ENCODE data around the gene IRF3. TPM values are rescaled to one million over a fixed set of nuclear protein-coding genes. Genes with fewer than 3 reads are reported as not detected.

Gene IRF3
- total RNA-seq, 1 experiment from 2014 or later: 181 TPM

- Histone ChIP-seq H3K4me1 (replicated peaks; ENCODE audit: insufficient read depth) (peaks cover 21% of the 10 kb centered on the region), H3K4me3 (no peak overlapping the region), H3K79me2 (ENCODE audit: low read depth) (peaks cover 44% of the 10 kb centered on the region), H3K4me2 (peak overlapping the region; percentile 99), H3F3A (ENCODE audit: insufficient read depth, low read depth) (peaks cover 64% of the 10 kb centered on the region), H4K20me1 (ENCODE audit: insufficient read depth) (peaks cover 36% of the 10 kb centered on the region), H3K9me3 (ENCODE audit: insufficient read depth, low read depth) (no peaks in the 10 kb centered on the region), H3K36me3 (ENCODE audit: low read depth) (peaks cover 14% of the 10 kb centered on the region), H3K27ac (no peak overlapping the region), H2AFZ (no peak overlapping the region), H3K27me3 (ENCODE audit: insufficient read depth, low read depth) (no peaks in the 10 kb centered on the region), H3K9me2 (ENCODE audit: insufficient read depth) (no peaks in the 10 kb centered on the region)
- DNase-seq: no peak
- no TSS peak for BruUV-seq (replicated peaks)
- ChIA-PET CTCF (no interaction called here), POLR2A (ENCODE audit: unreplicated experiment) (interaction anchor here (0.7 kb wide), 1 partner anchor 22 kb away, joined by 12 read pairs; no protein-coding TSS in a partner anchor)
- intact Hi-C loops (cut with micrococcal nuclease; ENCODE audit: unreplicated experiment): no loop called here
- TF ChIP-seq CTCF (conservative IDR thresholded peaks at IDR 0.05): no peak
- TF ChIP-seq EZH2 (IDR thresholded peaks at IDR 0.05; ENCODE audit: low read depth): no peak
Observed at GRCh38 chr19:49663224-49663623, 2.4 kb downstream of the IRF3 start.

GRCh38 chr19:49662011-49662410 is 3.6 kb downstream of the IRF3 start:
- CTCF ChIA-PET: interaction anchor here (0.7 kb wide), 1 partner anchor 16 kb away, joined by 5 read pairs; no protein-coding TSS in a partner anchor
- H2AFZ ChIP-seq: no peak overlapping the region
- POLR2A ChIA-PET (ENCODE audit: unreplicated experiment): interaction anchor here (0.5 kb wide), 1 partner anchor 21 kb away, joined by 3 read pairs; no protein-coding TSS in a partner anchor
- H3K4me1 ChIP-seq (replicated peaks; ENCODE audit: insufficient read depth): peaks cover 17% of the 10 kb centered on the region
- peaks cover 40% of the 10 kb centered on the region for H3K79me2 ChIP-seq (ENCODE audit: low read depth)
- no peaks in the 10 kb centered on the region for H3K9me2 ChIP-seq (ENCODE audit: insufficient read depth)
- no peaks in the 10 kb centered on the region for H3K27me3 ChIP-seq (ENCODE audit: insufficient read depth, low read depth)
- no peaks in the 10 kb centered on the region for H3K9me3 ChIP-seq (ENCODE audit: insufficient read depth, low read depth)
- H3K4me2 ChIP-seq: no peak overlapping the region
- intact Hi-C loops (cut with micrococcal nuclease; ENCODE audit: unreplicated experiment): no loop called here
- no peak overlapping the region for H3K27ac ChIP-seq
- peaks cover 36% of the 10 kb centered on the region for H4K20me1 ChIP-seq (ENCODE audit: insufficient read depth)
- H3F3A ChIP-seq (ENCODE audit: insufficient read depth, low read depth): peaks cover 64% of the 10 kb centered on the region
- H3K36me3 ChIP-seq (ENCODE audit: low read depth): peaks cover 14% of the 10 kb centered on the region
- BruUV-seq (replicated peaks): no TSS peak
- no peak for TF ChIP-seq EZH2 (IDR thresholded peaks at IDR 0.05; ENCODE audit: low read depth)
- TF ChIP-seq CTCF (conservative IDR thresholded peaks at IDR 0.05): no peak
- H3K4me3 ChIP-seq: no peak overlapping the region
- no peak for DNase-seq

GRCh38 chr19:49660338-49660961 is 5.2 kb downstream of the IRF3 start:
- no peaks in the 10 kb centered on the region for H3K9me2 ChIP-seq (ENCODE audit: insufficient read depth)
- DNase-seq: peak in 1 of 2 experiments; percentile 54
- H3K27ac ChIP-seq: peak overlapping the region; percentile 40; the same call in 1 of the 2 replicates
- ChIA-PET CTCF (no interaction called here), POLR2A (ENCODE audit: unreplicated experiment) (interaction anchor here (0.7 kb wide), 1 partner anchor 16 kb away, joined by 5 read pairs; no protein-coding TSS in a partner anchor)
- H4K20me1 ChIP-seq (ENCODE audit: insufficient read depth): peaks cover 44% of the 10 kb centered on the region
- no peaks in the 10 kb centered on the region for H3K27me3 ChIP-seq (ENCODE audit: insufficient read depth, low read depth)
- peaks cover 12% of the 10 kb centered on the region for H3K4me1 ChIP-seq (replicated peaks; ENCODE audit: insufficient read depth)
- no TSS peak for BruUV-seq (replicated peaks)
- no peaks in the 10 kb centered on the region for H3K9me3 ChIP-seq (ENCODE audit: insufficient read depth, low read depth)
- peaks cover 14% of the 10 kb centered on the region for H3K36me3 ChIP-seq (ENCODE audit: low read depth)
- TF ChIP-seq EZH2 (IDR thresholded peaks at IDR 0.05; ENCODE audit: low read depth): no peak
- TF ChIP-seq CTCF (conservative IDR thresholded peaks at IDR 0.05): no peak
- H3K4me3 ChIP-seq: no peak overlapping the region
- peaks cover 68% of the 10 kb centered on the region for H3F3A ChIP-seq (ENCODE audit: insufficient read depth, low read depth)
- no peak overlapping the region for H2AFZ ChIP-seq
- intact Hi-C loops (cut with micrococcal nuclease; ENCODE audit: unreplicated experiment): no loop called here
- peaks cover 27% of the 10 kb centered on the region for H3K79me2 ChIP-seq (ENCODE audit: low read depth)
- H3K4me2 ChIP-seq: no peak overlapping the region
